Nephron (organoid): ENCODE measurements around the gene SHCBP1L.

ENCODE experiments used
- H3K27ac Mint-ChIP-seq, 3 experiments: 2 replicates each; pipeline ENCODE4 v1.8.0; 2020; ENCODE audit warnings: mixed read lengths in 3 of 3, mild to moderate bottlenecking in 2 of 3, moderate library complexity in 1 of 3
- H3K27me3 Mint-ChIP-seq: 2 replicates; pipeline ENCODE4 v1.8.0; 2021; ENCODE audit warnings: low read depth, mild to moderate bottlenecking, moderate library complexity, mixed read lengths
- H3K36me3 Mint-ChIP-seq: 2 replicates; pipeline ENCODE4 v1.8.0; 2020; ENCODE audit warnings: low read depth, mixed read lengths
- H3K4me1 Mint-ChIP-seq: 2 replicates; pipeline ENCODE4 v1.8.0; 2020; ENCODE audit warnings: mixed read lengths
- H3K4me3 Mint-ChIP-seq, 3 experiments: 2 replicates each; pipeline ENCODE4 v1.8.0; 2020; ENCODE audit warnings: mild to moderate bottlenecking in 3 of 3, mixed read lengths in 3 of 3, moderate library complexity in 2 of 3
- H3K9me3 Mint-ChIP-seq: 2 replicates; pipeline ENCODE4 v1.8.0; 2020; ENCODE audit warnings: mixed read lengths
- TF ChIP-seq, protein P1 (sequence below), 3 experiments: fragments of 200-600 bp; sonication (generic); IDR thresholded peaks; one replicate each; pipeline ENCODE4 v1.5.0; 2021; ENCODE audit warnings: antibody characterized with exemption in 3 of 3; ENCODE audit not compliant: unreplicated experiment in 3 of 3

SHCBP1L gene

DNA sequence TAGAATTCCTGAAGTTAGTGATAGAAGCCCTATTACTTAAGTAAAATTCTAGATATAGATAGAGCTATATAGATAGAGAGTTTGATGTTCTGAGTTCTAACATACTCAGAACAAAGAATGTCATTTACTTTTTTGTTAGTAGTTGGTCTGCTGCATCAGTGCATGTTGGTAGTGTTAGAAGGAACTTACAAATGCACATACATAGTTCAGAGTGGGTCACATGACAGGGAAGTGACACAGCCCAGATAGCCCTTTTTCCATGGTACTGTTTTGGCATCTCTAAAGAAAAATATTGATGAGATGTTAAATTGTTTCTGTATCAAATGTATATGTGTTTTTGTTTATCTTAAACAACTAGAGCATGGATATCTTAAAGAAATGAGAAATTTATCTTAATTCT is 68.1 kb downstream of the SHCBP1L start:
- no peaks in the 10 kb centered on the region for H3K9me3 Mint-ChIP-seq
- H3K27me3 Mint-ChIP-seq = no peaks in the 10 kb centered on the region
- no peak overlapping the region for H3K27ac Mint-ChIP-seq
- peaks cover 87% of the 10 kb centered on the region for H3K36me3 Mint-ChIP-seq
- no peaks in the 10 kb centered on the region for H3K4me1 Mint-ChIP-seq
- TF ChIP-seq, protein P1, sequence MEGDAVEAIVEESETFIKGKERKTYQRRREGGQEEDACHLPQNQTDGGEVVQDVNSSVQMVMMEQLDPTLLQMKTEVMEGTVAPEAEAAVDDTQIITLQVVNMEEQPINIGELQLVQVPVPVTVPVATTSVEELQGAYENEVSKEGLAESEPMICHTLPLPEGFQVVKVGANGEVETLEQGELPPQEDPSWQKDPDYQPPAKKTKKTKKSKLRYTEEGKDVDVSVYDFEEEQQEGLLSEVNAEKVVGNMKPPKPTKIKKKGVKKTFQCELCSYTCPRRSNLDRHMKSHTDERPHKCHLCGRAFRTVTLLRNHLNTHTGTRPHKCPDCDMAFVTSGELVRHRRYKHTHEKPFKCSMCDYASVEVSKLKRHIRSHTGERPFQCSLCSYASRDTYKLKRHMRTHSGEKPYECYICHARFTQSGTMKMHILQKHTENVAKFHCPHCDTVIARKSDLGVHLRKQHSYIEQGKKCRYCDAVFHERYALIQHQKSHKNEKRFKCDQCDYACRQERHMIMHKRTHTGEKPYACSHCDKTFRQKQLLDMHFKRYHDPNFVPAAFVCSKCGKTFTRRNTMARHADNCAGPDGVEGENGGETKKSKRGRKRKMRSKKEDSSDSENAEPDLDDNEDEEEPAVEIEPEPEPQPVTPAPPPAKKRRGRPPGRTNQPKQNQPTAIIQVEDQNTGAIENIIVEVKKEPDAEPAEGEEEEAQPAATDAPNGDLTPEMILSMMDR (IDR thresholded peaks at IDR 0.05; ENCODE audit: unreplicated experiment in 3 of 3) = no peak
- no peak overlapping the region for H3K4me3 Mint-ChIP-seq

DNA sequence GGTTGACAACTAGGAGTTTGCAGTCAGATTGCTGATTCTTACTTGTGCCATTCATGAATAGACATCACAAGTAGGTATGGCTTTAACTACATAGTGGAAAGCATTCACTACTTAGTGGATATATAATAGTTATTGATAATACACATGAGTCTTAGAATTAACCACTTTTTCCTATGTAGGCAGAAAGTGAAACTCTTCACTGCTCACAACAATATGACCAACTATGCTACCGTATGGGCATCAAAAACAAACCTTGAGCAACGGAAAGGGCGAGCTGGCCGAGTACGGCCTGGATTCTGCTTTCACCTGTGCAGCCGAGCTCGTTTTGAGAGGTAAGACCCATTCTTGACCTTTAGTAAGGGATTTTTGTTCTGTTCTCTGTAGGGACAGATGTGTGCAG is 75.1 kb downstream of the SHCBP1L start:
- no peak overlapping the region for H3K27ac Mint-ChIP-seq
- peaks cover 99% of the 10 kb centered on the region for H3K36me3 Mint-ChIP-seq
- no peak overlapping the region for H3K4me3 Mint-ChIP-seq

DNA sequence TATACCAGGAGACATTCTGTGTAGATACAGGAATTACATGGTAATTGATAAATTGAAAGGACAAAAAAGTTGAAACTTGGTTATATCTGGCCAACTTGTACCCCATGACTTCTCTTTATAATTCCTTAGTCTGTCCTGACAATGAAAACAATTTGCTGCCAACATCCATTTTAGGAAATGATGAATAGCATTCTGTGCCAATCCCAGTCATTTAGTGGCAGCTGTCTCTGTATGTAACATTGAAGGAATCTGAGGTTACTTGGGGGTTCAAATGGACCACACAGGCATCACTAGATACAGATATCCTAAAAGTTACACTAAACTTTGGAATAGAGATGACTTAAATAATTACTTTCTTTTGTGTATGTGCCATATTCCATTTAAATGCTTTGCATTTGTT is 75.6 kb downstream of the SHCBP1L start:
- H3K27me3 Mint-ChIP-seq = no peaks in the 10 kb centered on the region
- TF ChIP-seq, protein P1 (IDR thresholded peaks at IDR 0.05; ENCODE audit: unreplicated experiment in 3 of 3) = no peak
- no peaks in the 10 kb centered on the region for H3K9me3 Mint-ChIP-seq
- no peak overlapping the region for H3K27ac Mint-ChIP-seq
- H3K4me1 Mint-ChIP-seq = no peaks in the 10 kb centered on the region
- no peak overlapping the region for H3K4me3 Mint-ChIP-seq
- H3K36me3 Mint-ChIP-seq = peaks cover 99% of the 10 kb centered on the region

More for the DNA sequence above, 75.1 kb downstream of the SHCBP1L start:
- H3K9me3 Mint-ChIP-seq = no peaks in the 10 kb centered on the region
- H3K27me3 Mint-ChIP-seq = no peaks in the 10 kb centered on the region
- H3K4me1 Mint-ChIP-seq = no peaks in the 10 kb centered on the region
- TF ChIP-seq, protein P1 (IDR thresholded peaks at IDR 0.05; ENCODE audit: unreplicated experiment in 3 of 3) = no peak

DNA sequence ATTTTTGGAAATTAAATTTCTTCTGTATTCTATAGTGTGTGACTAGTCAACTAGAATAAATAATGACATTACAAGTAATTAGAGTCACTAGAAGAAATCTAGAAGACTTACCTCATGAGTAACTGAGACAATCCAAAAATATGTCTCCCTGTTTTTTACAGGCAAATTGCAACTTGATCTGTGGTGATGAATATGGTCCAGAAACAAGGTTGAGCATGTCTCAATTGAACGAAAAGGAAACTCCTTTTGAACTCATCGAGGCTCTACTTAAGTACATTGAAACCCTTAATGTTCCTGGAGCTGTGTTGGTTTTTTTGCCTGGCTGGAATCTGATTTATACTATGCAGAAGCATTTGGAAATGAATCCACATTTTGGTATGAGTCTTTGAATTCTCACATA is 77.1 kb downstream of the SHCBP1L start:
- Mint-ChIP-seq H3K4me3 (no peak overlapping the region), H3K27me3 (no peaks in the 10 kb centered on the region), H3K27ac (no peak overlapping the region), H3K36me3 (peaks cover 99% of the 10 kb centered on the region), H3K4me1 (no peaks in the 10 kb centered on the region), H3K9me3 (no peaks in the 10 kb centered on the region)
- TF ChIP-seq, protein P1 (IDR thresholded peaks at IDR 0.05; ENCODE audit: unreplicated experiment in 3 of 3) = no peak

DNA sequence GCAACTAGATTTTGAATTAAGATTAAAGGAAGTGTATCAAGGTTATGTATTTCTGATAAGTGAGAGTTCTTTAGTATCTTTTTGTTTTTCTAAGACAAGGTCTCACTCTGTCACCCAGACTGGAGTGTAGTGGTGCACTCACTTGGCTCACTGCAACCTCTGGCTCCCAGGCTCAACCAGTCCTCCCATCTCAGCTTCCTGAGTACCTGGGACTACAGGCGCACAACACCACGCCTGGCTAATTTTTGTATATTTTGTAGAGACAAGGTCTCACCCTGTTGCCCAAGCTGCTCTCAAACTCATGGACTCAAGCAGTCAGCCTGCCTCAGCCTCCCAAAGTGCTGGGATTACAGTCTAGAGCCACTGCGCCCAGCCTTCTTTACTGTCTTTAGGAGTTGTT is 80.1 kb downstream of the SHCBP1L start:
- TF ChIP-seq, protein P1 (IDR thresholded peaks at IDR 0.05; ENCODE audit: unreplicated experiment in 3 of 3) = no peak
- no peaks in the 10 kb centered on the region for H3K4me1 Mint-ChIP-seq
- H3K4me3 Mint-ChIP-seq = no peak overlapping the region
- peaks cover 93% of the 10 kb centered on the region for H3K36me3 Mint-ChIP-seq
- H3K27ac Mint-ChIP-seq = no peak overlapping the region
- H3K9me3 Mint-ChIP-seq = no peaks in the 10 kb centered on the region
- H3K27me3 Mint-ChIP-seq = no peaks in the 10 kb centered on the region

DNA sequence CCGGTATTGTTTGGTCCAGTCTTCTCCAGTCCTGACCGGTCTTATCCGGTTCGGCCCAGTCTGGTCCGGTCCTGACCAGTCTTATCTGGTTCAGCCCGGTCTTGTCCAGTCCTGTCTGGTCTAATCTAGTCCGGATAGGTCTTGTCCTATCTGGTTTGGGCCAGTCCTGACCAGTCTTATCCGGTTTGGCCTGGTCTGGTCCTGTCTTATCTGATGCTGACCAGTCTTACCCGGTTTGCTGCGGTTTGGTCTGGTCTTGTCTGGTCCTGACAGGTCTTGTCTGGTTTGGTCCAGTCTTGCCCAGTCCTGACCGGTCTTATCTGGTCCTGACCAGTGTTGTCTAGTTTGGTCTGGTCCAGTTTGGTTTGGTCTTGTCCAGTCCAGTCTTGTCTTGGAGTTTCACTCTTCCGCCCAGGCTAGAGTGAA is 83.7 kb downstream of the SHCBP1L start:
- H3K9me3 Mint-ChIP-seq = no peaks in the 10 kb centered on the region
- H3K4me3 Mint-ChIP-seq = no peak overlapping the region
- H3K27me3 Mint-ChIP-seq = no peaks in the 10 kb centered on the region
- no peaks in the 10 kb centered on the region for H3K4me1 Mint-ChIP-seq
- H3K36me3 Mint-ChIP-seq = peaks cover 94% of the 10 kb centered on the region
- TF ChIP-seq, protein P1 (IDR thresholded peaks at IDR 0.05; ENCODE audit: unreplicated experiment in 3 of 3) = no peak
- H3K27ac Mint-ChIP-seq = no peak overlapping the region
